HUES64 (cell line): ENCODE data around the gene CAMKK1.
"Not testable (repeated sequence)": the region's sequence is repeated elsewhere in the genome, so short reads cannot be mapped to it uniquely, and the experiment has no call there.

Source experiments
- H3K27ac ChIP-seq: 2 replicates; pipeline ENCODE4 v1.7.0; 2013; ENCODE audit warnings: low read depth, low read length, inconsistent platforms
- H3K27me3 ChIP-seq: 2 replicates; pipeline ENCODE4 v1.6.1; 2013; ENCODE audit warnings: mild to moderate bottlenecking, low read length; ENCODE audit not compliant: insufficient read depth
- H3K36me3 ChIP-seq: 2 replicates; pipeline ENCODE4 v1.6.1; 2013; ENCODE audit warnings: mild to moderate bottlenecking, low read length; ENCODE audit not compliant: insufficient read depth
- H3K4me1 ChIP-seq: 2 replicates; pipeline ENCODE4 v1.6.1; 2013; ENCODE audit warnings: mild to moderate bottlenecking, low read length, moderate library complexity; ENCODE audit not compliant: insufficient read depth
- H3K4me3 ChIP-seq: 2 replicates; pipeline ENCODE4 v1.5.1; 2013; ENCODE audit warnings: mild to moderate bottlenecking, low read length, moderate library complexity
- H3K9ac ChIP-seq: 2 replicates; pipeline ENCODE4 v1.6.1; 2013; ENCODE audit warnings: mild to moderate bottlenecking, low read depth, low read length
- H3K9me3 ChIP-seq: 2 replicates; pipeline ENCODE4 v1.6.1; 2013; ENCODE audit warnings: low read depth, low read length; ENCODE audit not compliant: insufficient read depth
- WGBS: fragments of 150-250, 120-280 bp; methylation state at CpG from one replicate; pipeline ENCODE4 v1.1.7; 2013; ENCODE audit warnings: missing lambda C conversion rate; 5-methylcytosine and 5-hydroxymethylcytosine counted together

Gene CAMKK1

GRCh38 chr17:3851461-3852100, 41.3 kb downstream of the CAMKK1 start:
- Histone ChIP-seq H3K9ac (no peak overlapping the region), H3K36me3 (no peaks in the 10 kb centered on the region), H3K4me3 (no peak overlapping the region), H3K27me3 (no peaks in the 10 kb centered on the region), H3K9me3 (no peaks in the 10 kb centered on the region), H3K27ac (no peak overlapping the region), H3K4me1 (no peaks in the 10 kb centered on the region)
- WGBS = 89% methylated on average over 24 of the region's 24 CpGs

- no peaks in the 10 kb centered on the region for H3K9me3 ChIP-seq
- peaks cover 6% of the 10 kb centered on the region; the same call in 1 of the 2 replicates for H3K4me1 ChIP-seq
- 88% methylated on average over 6 of the region's 9 CpGs for WGBS
- H3K9ac ChIP-seq = no peak overlapping the region
- H3K27me3 ChIP-seq = no peaks in the 10 kb centered on the region
- peaks cover 10% of the 10 kb centered on the region for H3K36me3 ChIP-seq
- H3K4me3 ChIP-seq = no peak overlapping the region
- no peak overlapping the region for H3K27ac ChIP-seq
Observed at GRCh38 chr17:3848229-3848835, 44.5 kb downstream of the CAMKK1 start.

GRCh38 chr17:3847165-3847670, 45.6 kb downstream of the CAMKK1 start:
- Histone ChIP-seq H3K27ac (no peak overlapping the region), H3K4me3 (no peak overlapping the region), H3K4me1 (peaks cover 6% of the 10 kb centered on the region; the same call in 1 of the 2 replicates), H3K36me3 (peaks cover 21% of the 10 kb centered on the region), H3K9me3 (no peaks in the 10 kb centered on the region), H3K27me3 (no peaks in the 10 kb centered on the region), H3K9ac (no peak overlapping the region)
- 96% methylated on average over 9 of the region's 9 CpGs for WGBS

- 47% methylated on average over 17 of the region's 17 CpGs for WGBS
- no peak overlapping the region for H3K27ac ChIP-seq
- H3K9ac ChIP-seq = no peak overlapping the region
Observed at GRCh38 chr17:3846437-3847164, 46.3 kb downstream of the CAMKK1 start.

GRCh38 chr17:3845621-3846436, 47.0 kb downstream of the CAMKK1 start, which contains the start of gene NCBP3:
NCBP3 (minus strand) TSS chr17:3846246; CDS start chr17:3846223, 23 bp downstream.
- Histone ChIP-seq H3K9ac (peak within 1 kb of the TSS; percentile 98), H3K4me1 (peaks cover 6% of the 10 kb centered on the region; the same call in 1 of the 2 replicates), H3K27ac (peak within 1 kb of the TSS; percentile 92), H3K9me3 (no peaks in the 10 kb centered on the region), H3K4me3 (peak within 1 kb of the TSS; percentile 89), H3K27me3 (no peaks in the 10 kb centered on the region), H3K36me3 (peaks cover 34% of the 10 kb centered on the region)
- WGBS = under 1% methylated on average over 76 of the region's 76 CpGs

More at GRCh38 chr17:3846437-3847164, 46.3 kb downstream of the CAMKK1 start:
- no peaks in the 10 kb centered on the region for H3K9me3 ChIP-seq
- H3K36me3 ChIP-seq = peaks cover 27% of the 10 kb centered on the region
- H3K4me1 ChIP-seq = peaks cover 6% of the 10 kb centered on the region; the same call in 1 of the 2 replicates
- H3K4me3 ChIP-seq = peak overlapping the region; percentile 45
- H3K27me3 ChIP-seq = no peaks in the 10 kb centered on the region

GRCh38 chr17:3845291-3845620, 47.6 kb downstream of the CAMKK1 start:
- Histone ChIP-seq H3K4me1 (peaks cover 6% of the 10 kb centered on the region; the same call in 1 of the 2 replicates), H3K36me3 (peaks cover 40% of the 10 kb centered on the region), H3K9me3 (no peaks in the 10 kb centered on the region), H3K4me3 (peak overlapping the region; percentile 89), H3K27ac (peak overlapping the region; percentile 92), H3K27me3 (no peaks in the 10 kb centered on the region), H3K9ac (peak overlapping the region; percentile 98)
- WGBS = under 1% methylated on average over 8 of the region's 8 CpGs

GRCh38 chr17:3844556-3844955, 48.3 kb downstream of the CAMKK1 start:
- H3K9me3 ChIP-seq = not testable (repeated sequence)
- H3K4me3 ChIP-seq = peak overlapping the region; percentile 89

GRCh38 chr17:3843935-3844516, 48.8 kb downstream of the CAMKK1 start:
- H3K9me3 ChIP-seq = no peaks in the 10 kb centered on the region
- H3K4me3 ChIP-seq = no peak overlapping the region
- H3K4me1 ChIP-seq = peaks cover 6% of the 10 kb centered on the region; the same call in 1 of the 2 replicates
- H3K27ac ChIP-seq = no peak overlapping the region
- no peak overlapping the region for H3K9ac ChIP-seq
- H3K36me3 ChIP-seq = peaks cover 52% of the 10 kb centered on the region
- 49% methylated on average over 3 of the region's 3 CpGs for WGBS
- no peaks in the 10 kb centered on the region for H3K27me3 ChIP-seq

More at GRCh38 chr17:3844556-3844955, 48.3 kb downstream of the CAMKK1 start:
- H3K9ac ChIP-seq, H3K4me1 ChIP-seq, H3K27me3 ChIP-seq, H3K27ac ChIP-seq: not testable (repeated sequence)
- 94% methylated on average over 18 of the region's 19 CpGs for WGBS
- peaks cover 47% of the 10 kb centered on the region for H3K36me3 ChIP-seq

GRCh38 chr17:3838206-3838605, 54.6 kb downstream of the CAMKK1 start:
- Histone ChIP-seq H3K4me3 (no peak overlapping the region), H3K27ac (no peak overlapping the region), H3K9me3 (no peaks in the 10 kb centered on the region), H3K36me3 (peaks cover 87% of the 10 kb centered on the region), H3K27me3 (no peaks in the 10 kb centered on the region), H3K4me1 (no peaks in the 10 kb centered on the region), H3K9ac (no peak overlapping the region)
- WGBS = 96% methylated on average over 12 of the region's 12 CpGs

GRCh38 chr17:3836551-3836950, 56.3 kb downstream of the CAMKK1 start:
- Histone ChIP-seq H3K9ac (no peak overlapping the region; the same call in 1 of the 2 replicates), H3K4me1 (no peaks in the 10 kb centered on the region), H3K9me3 (no peaks in the 10 kb centered on the region), H3K27ac (no peak overlapping the region), H3K27me3 (no peaks in the 10 kb centered on the region), H3K36me3 (peaks cover 77% of the 10 kb centered on the region), H3K4me3 (no peak overlapping the region)
- 97% methylated on average over 10 of the region's 10 CpGs for WGBS
